SK-N-SH (cell line): ENCODE results near the gene KIF12. TPM values are rescaled to one million over a fixed set of nuclear protein-coding genes. Genes with fewer than 3 reads are reported as not detected.

Experiments
- CTCF ChIA-PET: fragments of 300-600, 350-600 bp; formaldehyde crosslinking; extraction: SDS; loops from one replicate; lab custom pipeline; 2021; lab: Yijun Ruan, JAX
- POLR2A ChIA-PET: fragments of 350-600 bp; sonication (Branson Sonifier 250); formaldehyde crosslinking; extraction: SDS; loops from one replicate; lab custom pipeline; 2020; ENCODE audit warnings: antibody characterized with exemption, inconsistent platforms; lab: Yijun Ruan, JAX
- DNase-seq: peaks from one replicate; pipeline ENCODE4 v3.0.0; 2012
- H2AFZ ChIP-seq: fragments of 200-600 bp; sonication (generic); 2 replicates; pipeline ENCODE4 v1.8.1; 2016; ENCODE audit warnings: antibody characterized with exemption, mild to moderate bottlenecking, low read depth
- H3F3A ChIP-seq: fragments of 200-600 bp; sonication (generic); replicated peaks from 2 replicates; pipeline ENCODE3; 2016; ENCODE audit warnings: antibody characterized with exemption, mild to moderate bottlenecking; ENCODE audit not compliant: insufficient read depth
- H3K27ac ChIP-seq, 2 experiments: fragments of 200-500 bp in 1 of 2; fragments of 200-600 bp in 1 of 2; sonication (Bioruptor generic) in 1 of 2; sonication (generic), shearing (Covaris generic) in 1 of 2; 2 replicates each; pipeline versions ENCODE4 v1.5.1 to v1.6.1; 2014 to 2016; ENCODE audit warnings: low read depth in 2 of 2, inconsistent platforms in 1 of 2, low read length in 1 of 2, mild to moderate bottlenecking in 1 of 2, mixed read lengths in 1 of 2
- H3K27me3 ChIP-seq: fragments of 200-600 bp; sonication (generic), shearing (Covaris generic); 2 replicates; pipeline ENCODE4 v1.6.1; 2016; ENCODE audit warnings: mixed run types; ENCODE audit not compliant: insufficient read depth
- H3K36me3 ChIP-seq, 2 experiments: fragments of 200-500 bp in 1 of 2; fragments of 200-600 bp in 1 of 2; sonication (Bioruptor generic) in 1 of 2; sonication (generic) in 1 of 2; replicated peaks in 1 of 2; 2 replicates each; pipeline versions ENCODE3 to v1.5.1; 2014 to 2016; ENCODE audit warnings: low read length in 1 of 2, mild to moderate bottlenecking in 1 of 2; ENCODE audit not compliant: insufficient read depth in 2 of 2, control insufficient read depth in 1 of 2
- H3K4me1 ChIP-seq, 2 experiments: fragments of 200-500 bp in 1 of 2; fragments of 200-600 bp in 1 of 2; sonication (Bioruptor generic) in 1 of 2; sonication (generic), shearing (Covaris generic) in 1 of 2; 2 replicates each; pipeline versions ENCODE4 v1.5.1 to v1.6.1; 2014 to 2016; ENCODE audit warnings: low read depth in 1 of 2, low read length in 1 of 2, mixed run types in 1 of 2; ENCODE audit not compliant: insufficient read depth in 2 of 2, control insufficient read depth in 1 of 2
- H3K4me2 ChIP-seq: fragments of 200-600 bp; sonication (generic), shearing (Covaris generic); 2 replicates; pipeline ENCODE4 v1.6.1; 2017; ENCODE audit warnings: mixed run types
- H3K4me3 ChIP-seq, 2 experiments: fragments of 200-500 bp in 1 of 2; fragments of 200-600 bp in 1 of 2; sonication (Bioruptor generic) in 1 of 2; sonication (generic), shearing (Covaris generic) in 1 of 2; 2 replicates each; pipeline versions ENCODE4 v1.5.1 to v1.8.1; 2014 to 2016; ENCODE audit warnings: low read depth in 2 of 2, inconsistent platforms in 1 of 2, low read length in 1 of 2, mild to moderate bottlenecking in 1 of 2, mixed read lengths in 1 of 2, moderate library complexity in 1 of 2
- H3K79me2 ChIP-seq: fragments of 200-600 bp; sonication (generic); 2 replicates; pipeline ENCODE4 v1.8.1; 2017; ENCODE audit warnings: mild to moderate bottlenecking; ENCODE audit not compliant: insufficient read depth
- H3K9ac ChIP-seq: fragments of 200-600 bp; sonication (generic); 2 replicates; pipeline ENCODE4 v1.6.1; 2017; ENCODE audit warnings: mixed run types
- H3K9me2 ChIP-seq: fragments of 200-600 bp; sonication (generic); 2 replicates; pipeline ENCODE4 v1.6.1; 2017; ENCODE audit warnings: mixed run types
- H3K9me3 ChIP-seq: fragments of 200-600 bp; sonication (generic); 2 replicates; pipeline ENCODE4 v1.6.1; 2017; ENCODE audit warnings: mixed run types, mild to moderate bottlenecking, moderate library complexity
- H4K20me1 ChIP-seq: fragments of 200-600 bp; sonication (generic); 2 replicates; pipeline ENCODE4 v1.6.1; 2017; ENCODE audit warnings: mild to moderate bottlenecking, mixed run types; ENCODE audit not compliant: insufficient read depth
- FOXJ3 ChIP-seq: sonication (generic); formaldehyde crosslinking; IDR thresholded peaks from 2 replicates; pipeline ENCODE4 v1.5.1; 2020; ENCODE audit warnings: mild to moderate bottlenecking, missing genetic modification reagents
- FOXM1 ChIP-seq: IDR thresholded peaks from 2 replicates; pipeline ENCODE4 v1.4.0; 2012; ENCODE audit warnings: low read depth, mild to moderate bottlenecking
- JUND ChIP-seq: IDR thresholded peaks from 2 replicates; pipeline ENCODE4 v1.4.0; 2012
- NFIC ChIP-seq: IDR thresholded peaks from 2 replicates; pipeline ENCODE4 v1.4.0; 2012; ENCODE audit warnings: borderline replicate concordance
- PBX3 ChIP-seq: IDR thresholded peaks from 2 replicates; pipeline ENCODE4; 2012
- POLR2AphosphoS5 ChIP-seq: IDR thresholded peaks from 2 replicates; pipeline ENCODE4 v1.6.1; 2012; ENCODE audit warnings: low read depth, low read length
- RFX5 ChIP-seq: IDR thresholded peaks from 2 replicates; pipeline ENCODE4 v1.6.1; 2012; ENCODE audit warnings: mild to moderate bottlenecking, improper control_type of control experiment, low read length
- USF2 ChIP-seq: fragments of 150-350 bp; IDR thresholded peaks from 2 replicates; pipeline ENCODE4 v1.6.1; 2017; ENCODE audit warnings: antibody characterized with exemption, low read length, low read depth, borderline replicate concordance
- WGBS: methylation state at CpG from one replicate; pipeline ENCODE4 v1.1.6; 2017; ENCODE audit warnings: low lambda C conversion rate; 5-methylcytosine and 5-hydroxymethylcytosine counted together
- polyA plus RNA-seq, 3 experiments: library from polyadenylated mRNA; depleted of rRNA; stranded (reverse); fragments of >200 nt; gene quantifications; 2 replicates each; pipeline ENCODE4 v1.2.3, GENCODE V29; 2012
- TF ChIP-seq, protein P1 (sequence below): IDR thresholded peaks from 2 replicates; pipeline ENCODE4 v1.6.1; 2012; ENCODE audit warnings: mild to moderate bottlenecking, low read depth, low read length, moderate library complexity
- TF ChIP-seq, protein P2 (sequence below): fragments of 150-350 bp; IDR thresholded peaks from 2 replicates; pipeline ENCODE4 v1.6.1; 2016; ENCODE audit warnings: mild to moderate bottlenecking, low read depth, low read length
- TF ChIP-seq, protein P3 (sequence below): IDR thresholded peaks from 2 replicates; pipeline ENCODE4 v1.4.0; 2012; ENCODE audit warnings: low read depth, borderline replicate concordance

KIF12 gene
- polyA plus RNA-seq, 1 of the 3 experiments (the other 2 are of a cell fraction): 0.35 TPM

- CTCF ChIA-PET: interaction anchor here (0.9 to 4.6 kb wide), 5 partner anchors 12 to 389 kb away, joined by 3 to 23 read pairs (median 4); no protein-coding TSS in a partner anchor
- Histone ChIP-seq H3K4me2 (no peak overlapping the region), H3K4me1 (no peaks in the 10 kb centered on the region), H3K9me3 (no peaks in the 10 kb centered on the region), H3K27ac (no peak overlapping the region), H3K9me2 (no peaks in the 10 kb centered on the region), H3K9ac (no peak overlapping the region), H3F3A (no peaks in the 10 kb centered on the region), H3K27me3 (peaks cover 5% of the 10 kb centered on the region; the same call in 1 of the 2 replicates), H3K79me2 (no peaks in the 10 kb centered on the region), H3K4me3 (no peak overlapping the region), H4K20me1 (no peaks in the 10 kb centered on the region), H3K36me3 (no peaks in the 10 kb centered on the region), H2AFZ (no peak overlapping the region)
- no peak for TF ChIP-seq JUND
- no peak for TF ChIP-seq RFX5
- no peak for TF ChIP-seq PBX3
- TF ChIP-seq, protein P1, sequence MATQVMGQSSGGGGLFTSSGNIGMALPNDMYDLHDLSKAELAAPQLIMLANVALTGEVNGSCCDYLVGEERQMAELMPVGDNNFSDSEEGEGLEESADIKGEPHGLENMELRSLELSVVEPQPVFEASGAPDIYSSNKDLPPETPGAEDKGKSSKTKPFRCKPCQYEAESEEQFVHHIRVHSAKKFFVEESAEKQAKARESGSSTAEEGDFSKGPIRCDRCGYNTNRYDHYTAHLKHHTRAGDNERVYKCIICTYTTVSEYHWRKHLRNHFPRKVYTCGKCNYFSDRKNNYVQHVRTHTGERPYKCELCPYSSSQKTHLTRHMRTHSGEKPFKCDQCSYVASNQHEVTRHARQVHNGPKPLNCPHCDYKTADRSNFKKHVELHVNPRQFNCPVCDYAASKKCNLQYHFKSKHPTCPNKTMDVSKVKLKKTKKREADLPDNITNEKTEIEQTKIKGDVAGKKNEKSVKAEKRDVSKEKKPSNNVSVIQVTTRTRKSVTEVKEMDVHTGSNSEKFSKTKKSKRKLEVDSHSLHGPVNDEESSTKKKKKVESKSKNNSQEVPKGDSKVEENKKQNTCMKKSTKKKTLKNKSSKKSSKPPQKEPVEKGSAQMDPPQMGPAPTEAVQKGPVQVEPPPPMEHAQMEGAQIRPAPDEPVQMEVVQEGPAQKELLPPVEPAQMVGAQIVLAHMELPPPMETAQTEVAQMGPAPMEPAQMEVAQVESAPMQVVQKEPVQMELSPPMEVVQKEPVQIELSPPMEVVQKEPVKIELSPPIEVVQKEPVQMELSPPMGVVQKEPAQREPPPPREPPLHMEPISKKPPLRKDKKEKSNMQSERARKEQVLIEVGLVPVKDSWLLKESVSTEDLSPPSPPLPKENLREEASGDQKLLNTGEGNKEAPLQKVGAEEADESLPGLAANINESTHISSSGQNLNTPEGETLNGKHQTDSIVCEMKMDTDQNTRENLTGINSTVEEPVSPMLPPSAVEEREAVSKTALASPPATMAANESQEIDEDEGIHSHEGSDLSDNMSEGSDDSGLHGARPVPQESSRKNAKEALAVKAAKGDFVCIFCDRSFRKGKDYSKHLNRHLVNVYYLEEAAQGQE: no peak
- TF ChIP-seq, protein P2, sequence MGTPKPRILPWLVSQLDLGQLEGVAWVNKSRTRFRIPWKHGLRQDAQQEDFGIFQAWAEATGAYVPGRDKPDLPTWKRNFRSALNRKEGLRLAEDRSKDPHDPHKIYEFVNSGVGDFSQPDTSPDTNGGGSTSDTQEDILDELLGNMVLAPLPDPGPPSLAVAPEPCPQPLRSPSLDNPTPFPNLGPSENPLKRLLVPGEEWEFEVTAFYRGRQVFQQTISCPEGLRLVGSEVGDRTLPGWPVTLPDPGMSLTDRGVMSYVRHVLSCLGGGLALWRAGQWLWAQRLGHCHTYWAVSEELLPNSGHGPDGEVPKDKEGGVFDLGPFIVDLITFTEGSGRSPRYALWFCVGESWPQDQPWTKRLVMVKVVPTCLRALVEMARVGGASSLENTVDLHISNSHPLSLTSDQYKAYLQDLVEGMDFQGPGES: no peak
- TF ChIP-seq NFIC: no peak
- no peak for TF ChIP-seq POLR2AphosphoS5
- TF ChIP-seq USF2: no peak
- TF ChIP-seq FOXM1: no peak
- no peak for TF ChIP-seq FOXJ3 (CRISPR knock-in tag)
- TF ChIP-seq, protein P3, sequence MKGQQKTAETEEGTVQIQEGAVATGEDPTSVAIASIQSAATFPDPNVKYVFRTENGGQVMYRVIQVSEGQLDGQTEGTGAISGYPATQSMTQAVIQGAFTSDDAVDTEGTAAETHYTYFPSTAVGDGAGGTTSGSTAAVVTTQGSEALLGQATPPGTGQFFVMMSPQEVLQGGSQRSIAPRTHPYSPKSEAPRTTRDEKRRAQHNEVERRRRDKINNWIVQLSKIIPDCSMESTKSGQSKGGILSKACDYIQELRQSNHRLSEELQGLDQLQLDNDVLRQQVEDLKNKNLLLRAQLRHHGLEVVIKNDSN: no peak
- 60% methylated on average over 5 of the region's 7 CpGs for WGBS
- POLR2A ChIA-PET: no interaction called here
- DNase-seq: no peak
These were observed 27.8 kb downstream of the KIF12 start for GRCh38 chr9:114071197-114071795.
